ENCODE results near the gene NFAT5. TPM values are rescaled to one million over a fixed set of nuclear protein-coding genes. Genes with fewer than 3 reads are reported as not detected.
A peak's percentile ranks its signal among the peaks of the same experiment; 100 is the strongest.

NFAT5 gene
- polyA plus RNA-seq, 4 donors, result 0.89 to 24.7 (median 3.3) TPM

GRCh38 chr16:69744363-69745231 is 178.8 kb downstream of the NFAT5 start:
- Histone ChIP-seq H3K9me3 (ENCODE audit: control insufficient read depth in 2 of 2, insufficient read depth in 1 of 2, low read depth in 1 of 2, low read length in 1 of 2) (no peaks in the 10 kb centered on the region), H3K4me3 (ENCODE audit: low read depth in 1 of 3, low read length in 3 of 3) (no peak overlapping the region), H3K36me3 (ENCODE audit: control insufficient read depth in 3 of 3, insufficient read depth in 2 of 3, low read depth in 1 of 3, low read length in 3 of 3) (peaks cover 15 to 85% (median 18%) of the 10 kb centered on the region in 3 donors), H3K27ac (ENCODE audit: low read depth in 1 of 3, low read length in 2 of 3) (no peak overlapping the region), H3K27me3 (ENCODE audit: control insufficient read depth in 3 of 3, insufficient read depth in 3 of 3, low read length in 3 of 3) (no peaks in the 10 kb centered on the region), H3K4me1 (ENCODE audit: control insufficient read depth in 3 of 3, insufficient read depth in 2 of 3, low read depth in 1 of 3, low read length in 2 of 3) (peaks cover 0 to 7% (median 0%) of the 10 kb centered on the region in 3 donors)
- DNase-seq (no peak), FAIRE-seq (no peak)
- 94 to 96% (median 95%) methylated on average over 35 of the region's 35 CpGs for WGBS, 3 donors

GRCh38 chr16:69745232-69745612 is 179.5 kb downstream of the NFAT5 start:
- H3K27me3 ChIP-seq (ENCODE audit: control insufficient read depth in 3 of 3, insufficient read depth in 3 of 3, low read length in 3 of 3), result no peaks in the 10 kb centered on the region
- 96 to 98% (median 97%) methylated on average over 11 of the region's 11 CpGs for WGBS, 3 donors
- peaks cover 15 to 85% (median 18%) of the 10 kb centered on the region in 3 donors for H3K36me3 ChIP-seq (ENCODE audit: control insufficient read depth in 3 of 3, insufficient read depth in 2 of 3, low read depth in 1 of 3, low read length in 3 of 3)
- no peak overlapping the region for H3K4me3 ChIP-seq (ENCODE audit: low read depth in 1 of 3, low read length in 3 of 3)
- no peak for FAIRE-seq
- no peak overlapping the region for H3K27ac ChIP-seq (ENCODE audit: low read depth in 1 of 3, low read length in 2 of 3)
- H3K9me3 ChIP-seq (ENCODE audit: control insufficient read depth in 2 of 2, insufficient read depth in 1 of 2, low read depth in 1 of 2, low read length in 1 of 2), result no peaks in the 10 kb centered on the region
- peaks cover 0 to 7% (median 0%) of the 10 kb centered on the region in 3 donors for H3K4me1 ChIP-seq (ENCODE audit: control insufficient read depth in 3 of 3, insufficient read depth in 2 of 3, low read depth in 1 of 3, low read length in 2 of 3)
- DNase-seq, result no peak

GRCh38 chr16:69745959-69746358 is 180.2 kb downstream of the NFAT5 start:
- H3K27me3 ChIP-seq (ENCODE audit: control insufficient read depth in 3 of 3, insufficient read depth in 3 of 3, low read length in 3 of 3), result no peaks in the 10 kb centered on the region
- 84 to 90% (median 86%) methylated on average over 10 of the region's 10 CpGs for WGBS, 3 donors
- H3K9me3 ChIP-seq (ENCODE audit: control insufficient read depth in 2 of 2, insufficient read depth in 1 of 2, low read depth in 1 of 2, low read length in 1 of 2), result no peaks in the 10 kb centered on the region
- no peak for FAIRE-seq
- no peak overlapping the region for H3K4me3 ChIP-seq (ENCODE audit: low read depth in 1 of 3, low read length in 3 of 3)
- no peak for DNase-seq
- peaks cover 0 to 7% (median 0%) of the 10 kb centered on the region in 3 donors for H3K4me1 ChIP-seq (ENCODE audit: control insufficient read depth in 3 of 3, insufficient read depth in 2 of 3, low read depth in 1 of 3, low read length in 2 of 3)
- H3K27ac ChIP-seq (ENCODE audit: low read depth in 1 of 3, low read length in 2 of 3), result no peak overlapping the region
- peaks cover 15 to 85% (median 18%) of the 10 kb centered on the region in 3 donors for H3K36me3 ChIP-seq (ENCODE audit: control insufficient read depth in 3 of 3, insufficient read depth in 2 of 3, low read depth in 1 of 3, low read length in 3 of 3)

GRCh38 chr16:69747115-69747514 is 181.3 kb downstream of the NFAT5 start:
- H3K27ac ChIP-seq (ENCODE audit: low read depth in 1 of 3, low read length in 2 of 3), result no peak overlapping the region
- no peaks in the 10 kb centered on the region for H3K4me1 ChIP-seq (ENCODE audit: control insufficient read depth in 3 of 3, insufficient read depth in 2 of 3, low read depth in 1 of 3, low read length in 2 of 3)
- no peak for FAIRE-seq
- no peak overlapping the region for H3K4me3 ChIP-seq (ENCODE audit: low read depth in 1 of 3, low read length in 3 of 3)
- H3K9me3 ChIP-seq (ENCODE audit: control insufficient read depth in 2 of 2, insufficient read depth in 1 of 2, low read depth in 1 of 2, low read length in 1 of 2), result no peaks in the 10 kb centered on the region
- no peaks in the 10 kb centered on the region for H3K27me3 ChIP-seq (ENCODE audit: control insufficient read depth in 3 of 3, insufficient read depth in 3 of 3, low read length in 3 of 3)
- DNase-seq, result no peak
- peaks cover 13 to 85% (median 18%) of the 10 kb centered on the region in 3 donors for H3K36me3 ChIP-seq (ENCODE audit: control insufficient read depth in 3 of 3, insufficient read depth in 2 of 3, low read depth in 1 of 3, low read length in 3 of 3)
- 85 to 92% (median 88%) methylated on average over 8 of the region's 8 CpGs for WGBS, 3 donors

GRCh38 chr16:69748694-69749345 is 183.1 kb downstream of the NFAT5 start:
- Histone ChIP-seq H3K9me3 (ENCODE audit: control insufficient read depth in 2 of 2, insufficient read depth in 1 of 2, low read depth in 1 of 2, low read length in 1 of 2) (no peaks in the 10 kb centered on the region), H3K27ac (ENCODE audit: low read depth in 1 of 3, low read length in 2 of 3) (no peak overlapping the region), H3K4me1 (ENCODE audit: control insufficient read depth in 3 of 3, insufficient read depth in 2 of 3, low read depth in 1 of 3, low read length in 2 of 3) (peaks cover 0 to 5% (median 2%) of the 10 kb centered on the region in 3 donors), H3K27me3 (ENCODE audit: control insufficient read depth in 3 of 3, insufficient read depth in 3 of 3, low read length in 3 of 3) (no peaks in the 10 kb centered on the region), H3K36me3 (ENCODE audit: control insufficient read depth in 3 of 3, insufficient read depth in 2 of 3, low read depth in 1 of 3, low read length in 3 of 3) (peaks cover 13 to 79% (median 15%) of the 10 kb centered on the region in 3 donors), H3K4me3 (ENCODE audit: low read depth in 1 of 3, low read length in 3 of 3) (no peak overlapping the region)
- DNase-seq (no peak), FAIRE-seq (no peak)
- 84 to 90% (median 85%) methylated on average over 17 to 20 of the region's 20 CpGs for WGBS, 3 donors

GRCh38 chr16:69754143-69754468 is 188.3 kb downstream of the NFAT5 start:
- 3 to 10% (median 4%) methylated on average over 4 of the region's 4 CpGs for WGBS, 3 donors
- DNase-seq, result no peak
- peaks cover 0 to 29% (median 0%) of the 10 kb centered on the region in 3 donors for H3K36me3 ChIP-seq (ENCODE audit: control insufficient read depth in 3 of 3, insufficient read depth in 2 of 3, low read depth in 1 of 3, low read length in 3 of 3)
- no peaks in the 10 kb centered on the region for H3K27me3 ChIP-seq (ENCODE audit: control insufficient read depth in 3 of 3, insufficient read depth in 3 of 3, low read length in 3 of 3)
- H3K4me1 ChIP-seq (ENCODE audit: control insufficient read depth in 3 of 3, insufficient read depth in 2 of 3, low read depth in 1 of 3, low read length in 2 of 3), result peaks cover 2 to 8% (median 2%) of the 10 kb centered on the region in 3 donors
- H3K9me3 ChIP-seq (ENCODE audit: control insufficient read depth in 2 of 2, insufficient read depth in 1 of 2, low read depth in 1 of 2, low read length in 1 of 2), result no peaks in the 10 kb centered on the region
- peak overlapping the region; percentile 60 to 81 (median 79) for H3K4me3 ChIP-seq (ENCODE audit: low read depth in 1 of 3, low read length in 3 of 3)
- H3K27ac ChIP-seq (ENCODE audit: low read depth in 1 of 3, low read length in 2 of 3), result peak overlapping the region in 2 of 3 donors; percentile 51 to 67
- FAIRE-seq, result no peak

Other genes starting within 250 kb of the NFAT5 start
- 10 to 100 TPM in 2 of 4 donors, 1 to 10 TPM in 2; 3.8 to 18.1 (median 8.6) TPM for gene PDF, start 235.4 kb upstream of the NFAT5 start, polyA plus RNA-seq
- gene COG8, start 226.4 kb upstream of the NFAT5 start, polyA plus RNA-seq, result 10 to 100 TPM; 13.0 to 32.9 (median 19.3) TPM
- gene NIP7, start 226.2 kb upstream of the NFAT5 start, polyA plus RNA-seq, result 10 to 100 TPM; 15.1 to 23.4 (median 15.8) TPM
- 1 to 10 TPM in 3 of 4 donors, not detected in 1; 4.5 to 5.7 (median 5.6) TPM for gene TMED6, start 214.2 kb upstream of the NFAT5 start, polyA plus RNA-seq
- gene TERF2, start 180.0 kb upstream of the NFAT5 start, polyA plus RNA-seq, result 10 to 100 TPM; 11.1 to 22.8 (median 13.2) TPM
- 100 to 1,000 TPM in 1 of 4 donors, 10 to 100 TPM in 3; 85.4 to 102 (median 93.9) TPM for gene CYB5B, start 141.3 kb upstream of the NFAT5 start, polyA plus RNA-seq
- gene NQO1, start 160.6 kb downstream of the NFAT5 start, polyA plus RNA-seq, result 100 to 1,000 TPM in 1 of 4 donors, 10 to 100 TPM in 3; 18.2 to 151 (median 96.3) TPM
- gene NOB1, start 189.0 kb downstream of the NFAT5 start, polyA plus RNA-seq, result 10 to 100 TPM; 22.8 to 71.0 (median 41.4) TPM
- gene WWP2, start 196.4 kb downstream of the NFAT5 start, polyA plus RNA-seq, result 10 to 100 TPM; 32.4 to 44.6 (median 35.4) TPM